ENCODE measurements around the gene CLDND2.
"Not testable (repeated sequence)": the region's sequence is repeated elsewhere in the genome, so short reads cannot be mapped to it uniquely, and the experiment has no call there.

The CLDND2 gene, protein sequence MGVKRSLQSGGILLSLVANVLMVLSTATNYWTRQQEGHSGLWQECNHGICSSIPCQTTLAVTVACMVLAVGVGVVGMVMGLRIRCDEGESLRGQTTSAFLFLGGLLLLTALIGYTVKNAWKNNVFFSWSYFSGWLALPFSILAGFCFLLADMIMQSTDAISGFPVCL

DNA sequence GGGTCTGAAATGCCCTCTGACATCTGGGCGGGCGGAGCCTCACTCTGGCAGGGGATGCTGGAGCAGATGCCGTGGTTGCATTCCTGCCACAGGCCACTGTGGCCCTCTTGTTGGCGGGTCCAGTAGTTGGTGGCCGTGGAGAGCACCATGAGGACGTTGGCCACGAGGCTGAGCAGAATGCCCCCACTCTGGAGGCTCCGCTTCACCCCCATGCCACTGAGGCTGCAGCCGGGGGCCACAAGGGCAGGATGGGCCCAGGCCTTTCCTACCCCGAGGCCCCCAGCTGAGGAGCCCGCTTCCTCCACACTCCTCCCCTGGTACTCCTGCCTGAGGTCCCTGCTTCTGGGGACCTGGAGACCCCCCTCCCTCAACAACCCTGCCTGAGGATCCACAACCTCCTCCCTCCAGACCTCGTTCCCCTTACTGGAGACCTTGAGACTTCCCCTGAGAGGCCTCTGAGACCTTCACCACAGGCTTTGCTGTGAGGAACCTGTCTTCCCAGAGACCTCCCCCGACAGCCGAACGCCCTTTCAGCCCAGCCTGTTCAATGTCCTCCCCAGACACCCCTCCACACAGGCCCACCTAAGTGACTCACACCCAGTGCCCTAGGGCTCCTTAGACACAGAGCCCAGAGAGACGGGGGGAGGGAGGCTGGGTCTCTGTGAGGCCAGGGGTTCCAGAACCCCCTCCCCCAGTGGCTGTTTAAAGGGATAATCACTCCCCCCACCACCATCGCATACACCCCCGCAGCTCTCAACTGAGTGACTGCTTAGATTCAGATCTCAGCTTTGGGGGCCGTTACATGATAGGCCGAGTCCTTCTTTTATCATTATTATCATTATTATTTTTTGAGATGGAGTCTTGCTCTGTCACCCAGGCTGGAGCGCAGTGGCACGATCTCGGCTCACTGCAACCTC is at the start of gene CLDND2:
CLDND2 (minus strand) TSS at position 638 of the 917 bp plus-strand sequence; CDS start at position 212, 426 bp downstream.
- no peak for DNase-seq

- no peak for DNase-seq
Observed at GRCh38 chr19:51417810-51418157, 49.0 kb upstream of the CLDND2 start.

GRCh38 chr19:51417107-51417809 is 48.5 kb upstream of the CLDND2 start, which contains the start of gene SIGLEC10:
Gene SIGLEC10, minus strand, starts transcription at chr19:51417642. Its CDS starts 61 bp downstream, at chr19:51417581.
- DNase-seq = no peak

DNA sequence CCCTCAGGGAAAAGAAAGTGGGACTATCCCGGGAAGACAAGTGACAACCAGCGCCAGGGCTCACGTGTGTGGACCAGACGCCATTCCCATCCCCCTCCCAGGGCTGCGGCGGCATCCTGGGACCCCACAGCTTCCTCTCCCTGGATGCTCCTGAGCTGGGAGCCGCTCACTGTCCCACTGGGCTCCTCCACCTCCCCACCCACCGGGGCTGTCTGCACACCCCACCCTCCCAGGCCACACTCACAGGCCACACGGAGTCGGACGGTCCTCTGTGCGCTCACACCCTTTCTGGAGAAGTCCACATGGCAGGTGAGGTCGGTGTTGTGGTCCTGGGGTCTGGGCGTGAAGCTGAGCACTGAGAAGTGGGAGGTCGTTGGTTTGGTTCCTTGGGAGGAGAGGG is 47.6 kb upstream of the CLDND2 start:
- DNase-seq = not testable (repeated sequence)

GRCh38 chr19:51415187-51415586 is 46.4 kb upstream of the CLDND2 start:
- DNase-seq = no peak

- DNase-seq = no peak
Observed at GRCh38 chr19:51410950-51411748, 42.3 kb upstream of the CLDND2 start.

GRCh38 chr19:51407511-51408131 is 38.8 kb upstream of the CLDND2 start:
- DNase-seq = no peak

DNA sequence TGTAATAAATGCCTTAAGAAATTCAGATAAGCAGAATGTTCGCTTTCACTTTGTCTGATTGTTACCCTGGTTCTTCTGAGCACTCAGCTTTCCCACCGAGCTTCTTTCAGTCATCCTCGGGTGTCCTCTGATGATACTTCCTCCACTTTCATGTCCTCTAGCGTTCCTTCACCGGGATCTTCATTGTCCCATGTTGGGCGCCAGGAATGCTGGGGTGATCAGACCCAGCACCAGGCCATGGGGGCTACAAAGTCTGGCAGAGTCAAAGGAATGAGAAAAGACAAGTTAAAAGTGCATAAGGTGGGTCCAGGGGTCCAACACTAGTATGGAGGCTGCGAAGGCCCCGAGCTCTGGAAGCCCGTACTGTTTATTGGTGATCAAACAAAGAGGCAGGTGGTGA is 33.3 kb upstream of the CLDND2 start:
- DNase-seq = no peak

DNA sequence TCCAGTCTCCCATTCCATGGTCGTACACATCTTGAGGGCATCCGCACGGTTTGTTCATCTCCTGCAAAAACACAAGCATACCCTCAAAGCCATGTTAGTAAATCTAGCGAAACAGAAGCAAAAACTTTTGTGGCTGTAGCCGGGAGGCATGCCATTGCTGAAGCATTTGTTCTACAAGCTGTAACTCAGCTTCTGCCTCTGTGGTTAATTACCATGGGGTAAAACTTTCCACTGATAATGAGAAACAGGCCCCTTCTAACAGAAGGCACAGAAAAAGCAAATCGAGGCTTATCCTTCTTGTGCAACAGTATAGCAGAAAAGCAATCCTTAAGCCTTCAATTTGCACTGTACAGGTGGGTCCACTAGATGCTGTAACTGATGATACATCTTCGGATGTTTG is 31.1 kb upstream of the CLDND2 start:
- not testable (repeated sequence) for DNase-seq

DNA sequence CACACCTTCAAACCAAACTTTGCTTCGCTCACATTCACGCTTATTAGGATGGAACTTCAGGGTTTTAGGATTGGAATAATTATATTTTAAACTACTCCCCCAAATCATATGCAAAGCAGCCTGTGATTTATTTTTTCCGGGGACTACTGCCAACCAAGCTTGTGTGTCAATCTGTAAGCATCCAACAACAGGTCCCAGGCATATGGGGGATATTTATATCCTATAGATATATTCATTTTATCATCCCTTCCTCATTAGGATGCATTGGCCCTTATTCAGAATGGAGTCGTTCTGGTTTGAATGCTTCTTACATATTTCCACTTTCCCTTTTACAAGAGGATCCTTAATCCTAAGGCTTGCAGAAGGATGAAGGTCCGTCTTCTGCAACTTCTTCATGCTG is 30.4 kb upstream of the CLDND2 start:
- DNase-seq = no peak

DNA sequence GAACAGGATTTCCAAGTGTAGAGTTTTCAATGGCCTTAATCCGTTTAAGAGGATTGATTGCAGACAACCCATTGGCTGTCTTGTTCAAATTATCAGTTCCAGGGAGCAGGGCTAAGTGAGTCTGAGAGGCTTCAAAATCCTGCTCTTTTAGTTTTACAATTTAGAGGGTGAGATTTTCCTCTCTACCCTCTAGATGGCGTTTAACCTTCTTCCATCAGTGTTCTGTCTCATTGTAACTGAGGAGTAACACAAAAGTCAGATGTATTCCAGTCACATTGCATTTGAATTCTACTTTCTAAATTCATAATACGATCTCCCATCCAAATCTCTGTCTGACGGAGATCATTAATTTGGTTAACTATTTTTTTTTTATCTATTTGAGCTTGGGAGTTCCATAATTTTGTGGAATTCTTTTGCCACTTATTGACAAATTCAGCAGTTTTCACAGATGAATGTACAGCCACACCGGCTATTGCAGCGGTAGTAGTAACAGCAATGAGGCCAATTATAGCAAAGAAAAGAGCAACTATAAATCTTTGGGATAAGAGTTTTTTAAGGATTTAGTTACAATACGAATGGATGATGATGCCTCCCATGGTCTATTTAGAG is 29.4 kb upstream of the CLDND2 start:
- DNase-seq = no peak

GRCh38 chr19:51397453-51397852 is 28.6 kb upstream of the CLDND2 start:
- DNase-seq = not testable (repeated sequence)

GRCh38 chr19:51396175-51396574 is 27.4 kb upstream of the CLDND2 start:
- no peak for DNase-seq

- no peak for DNase-seq
Observed at GRCh38 chr19:51394050-51394836, 25.4 kb upstream of the CLDND2 start.

- no peak for DNase-seq
Observed at GRCh38 chr19:51392701-51393100, 23.9 kb upstream of the CLDND2 start.

DNA sequence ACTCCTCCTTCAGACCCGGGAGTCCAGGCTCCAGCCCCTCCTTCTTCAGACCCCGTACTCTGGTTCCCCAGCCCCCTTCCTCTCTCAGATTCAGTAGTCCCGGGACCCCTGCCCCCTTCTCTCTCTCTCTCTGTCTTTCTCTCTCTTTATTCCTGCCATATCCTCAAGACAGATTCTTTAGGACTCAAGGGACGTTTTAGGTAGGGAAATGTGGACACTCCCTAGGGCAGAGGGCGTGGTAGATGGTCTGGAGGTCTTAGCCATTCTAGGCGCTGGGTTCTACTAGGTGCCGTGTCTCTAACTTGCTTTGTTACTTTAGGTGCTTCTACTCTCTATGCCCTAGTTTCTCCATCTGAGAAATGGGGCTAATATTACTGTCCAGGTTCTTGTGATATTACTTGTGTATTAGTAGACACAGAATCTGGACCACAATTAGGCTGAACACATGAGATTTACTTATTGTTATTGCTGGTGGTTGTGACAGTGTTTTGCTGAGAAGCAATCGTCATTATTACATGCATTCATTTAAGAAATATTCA is 22.3 kb upstream of the CLDND2 start:
- no peak for DNase-seq

DNA sequence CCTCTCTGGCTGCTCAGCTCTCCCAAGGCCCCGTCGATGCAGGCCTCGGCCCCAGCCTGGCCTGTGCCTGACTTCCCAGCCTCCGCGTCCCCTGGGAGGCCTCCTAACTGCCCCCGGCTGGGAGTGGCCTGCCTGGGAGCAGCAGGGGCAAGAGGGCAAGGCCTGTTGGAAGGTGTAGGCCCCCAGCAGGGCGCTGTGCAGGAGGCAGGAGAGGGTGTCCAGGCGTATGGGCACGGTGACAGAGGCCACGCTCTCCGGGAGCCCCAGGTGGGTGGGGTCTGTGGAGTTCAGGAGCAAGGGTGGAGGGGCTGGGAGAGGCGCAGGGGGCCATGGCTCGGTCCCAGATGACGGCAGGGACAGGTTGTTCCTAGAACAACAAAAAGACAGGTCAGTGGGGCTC is 20.3 kb upstream of the CLDND2 start:
- DNase-seq = no peak

DNA sequence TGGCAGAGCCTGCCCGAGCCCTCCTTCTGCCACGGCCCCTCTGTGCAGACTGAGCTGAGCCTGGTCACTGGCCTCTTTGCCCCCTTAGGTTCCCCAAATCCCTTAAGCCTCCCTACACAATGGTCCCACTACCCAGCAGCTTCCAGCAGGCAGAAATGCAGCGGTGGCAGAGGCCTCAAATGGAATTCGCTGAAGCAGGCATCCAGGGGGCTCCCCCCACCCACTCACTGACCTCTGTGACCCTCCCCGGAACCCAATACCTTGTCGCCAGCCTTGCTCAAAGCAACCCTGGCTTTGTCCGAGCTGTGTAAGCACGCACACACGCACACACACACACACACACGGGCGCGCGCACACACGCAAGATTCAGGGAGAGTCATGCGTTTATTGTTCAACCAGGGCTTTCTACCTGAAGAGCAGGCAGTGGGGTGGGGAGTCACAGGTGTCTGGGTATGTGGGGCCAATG is 19.2 kb upstream of the CLDND2 start, which contains the start of gene LIM2:
LIM2 (minus strand) TSS at position 51 of the 466 bp plus-strand sequence. CDS start 531 bp downstream, outside the sequence.
- no peak for DNase-seq

DNA sequence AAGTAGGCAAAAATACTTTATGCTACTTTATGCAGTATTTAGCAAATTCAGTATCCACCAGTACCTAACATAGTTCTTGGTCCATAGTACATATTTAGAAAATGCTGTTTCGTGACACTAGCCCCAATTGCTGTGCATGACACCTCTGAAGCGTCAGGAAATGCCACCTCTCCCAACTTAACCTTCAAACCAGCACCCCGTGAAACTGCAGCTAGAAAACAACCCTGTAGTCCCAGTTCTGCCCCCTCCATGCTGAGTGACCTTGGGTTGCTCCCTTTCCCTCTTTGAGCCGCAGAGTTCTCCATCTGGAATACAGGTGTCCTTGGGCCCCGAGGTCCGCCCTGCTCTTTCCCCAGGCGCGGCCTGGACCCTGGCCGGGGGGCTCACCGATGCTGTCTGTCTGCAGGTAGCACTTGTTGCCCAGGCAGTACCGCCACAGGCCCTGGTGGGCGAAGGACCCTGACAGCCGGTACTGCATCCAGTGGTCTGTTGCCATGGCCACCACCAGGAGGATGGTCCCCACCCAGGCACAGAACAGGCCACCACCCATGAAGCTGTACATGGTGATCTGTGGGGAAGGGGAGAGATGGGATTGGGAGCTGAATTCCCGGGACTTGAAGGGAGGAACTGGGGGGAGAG is 18.2 kb upstream of the CLDND2 start:
- no peak for DNase-seq

DNA sequence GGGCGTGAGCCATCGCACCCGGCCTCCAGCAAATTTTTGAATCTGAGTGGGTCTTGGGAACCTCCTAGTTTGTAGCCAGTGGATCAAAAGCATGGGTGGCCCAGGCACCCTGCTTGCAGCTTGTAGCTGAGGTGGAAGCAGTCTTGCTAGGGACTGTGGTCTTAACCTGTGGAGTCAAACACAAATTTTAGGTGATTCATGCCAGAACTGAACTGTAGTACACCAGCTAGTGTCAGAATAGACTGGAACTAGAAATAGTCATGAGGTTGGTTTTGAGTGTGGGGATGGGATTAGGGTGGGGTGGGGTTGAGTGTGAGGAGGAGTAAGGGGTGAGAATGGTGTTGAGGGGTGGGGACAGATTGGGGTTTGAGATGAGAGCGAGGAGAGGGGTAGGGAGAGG is 13.2 kb upstream of the CLDND2 start:
- DNase-seq = no peak

Measured in NCI-H1417 treated with DMSO at 0.1 percent for 48 hours (cell line).